Neural cell (in vitro differentiated cells): Measurements from ENCODE around the gene FUCA2.

ENCODE experiments used
- EP300 ChIP-seq: fragments of 450-650 bp; conservative IDR thresholded peaks from 2 replicates; pipeline ENCODE4 v1.6.1; 2014; ENCODE audit warnings: antibody characterized with exemption, mild to moderate bottlenecking, moderate library complexity; ENCODE audit not compliant: poor library complexity, severe bottlenecking
- EZH2 ChIP-seq: fragments of 200-600, 300-800 bp; shearing (Covaris generic), sonication (generic); IDR thresholded peaks from 2 replicates; pipeline ENCODE4 v1.6.1; 2014; ENCODE audit warnings: antibody characterized with exemption, low read length, borderline replicate concordance, mild to moderate bottlenecking; ENCODE audit not compliant: insufficient read depth, poor library complexity, severe bottlenecking
- MXI1 ChIP-seq: fragments of 450-650 bp; conservative IDR thresholded peaks from 2 replicates; pipeline ENCODE4 v1.6.1; 2014; ENCODE audit warnings: antibody characterized with exemption, mild to moderate bottlenecking; ENCODE audit not compliant: poor library complexity, severe bottlenecking
- RAD21 ChIP-seq: fragments of 450-650 bp; conservative IDR thresholded peaks from 2 replicates; pipeline ENCODE4 v1.6.1; 2014; ENCODE audit warnings: antibody characterized with exemption, mild to moderate bottlenecking, moderate library complexity
- SMC3 ChIP-seq: fragments of 450-650 bp; conservative IDR thresholded peaks from 2 replicates; pipeline ENCODE4 v1.6.1; 2014; ENCODE audit warnings: antibody characterized with exemption, mild to moderate bottlenecking, moderate library complexity; ENCODE audit not compliant: poor library complexity
- TAF1 ChIP-seq: IDR thresholded peaks from 2 replicates; pipeline ENCODE4 v1.6.1; 2012; ENCODE audit warnings: low read depth
- TF ChIP-seq, protein P1 (sequence below): fragments of 450-650 bp; IDR thresholded peaks from 2 replicates; pipeline ENCODE4 v1.5.1; 2014; ENCODE audit warnings: antibody characterized with exemption, mild to moderate bottlenecking, moderate library complexity; ENCODE audit not compliant: poor library complexity, severe bottlenecking
- TF ChIP-seq, protein P2 (sequence below): IDR thresholded peaks from 2 replicates; pipeline ENCODE4 v1.6.1; 2012; ENCODE audit warnings: borderline replicate concordance

- TF ChIP-seq, protein P1, sequence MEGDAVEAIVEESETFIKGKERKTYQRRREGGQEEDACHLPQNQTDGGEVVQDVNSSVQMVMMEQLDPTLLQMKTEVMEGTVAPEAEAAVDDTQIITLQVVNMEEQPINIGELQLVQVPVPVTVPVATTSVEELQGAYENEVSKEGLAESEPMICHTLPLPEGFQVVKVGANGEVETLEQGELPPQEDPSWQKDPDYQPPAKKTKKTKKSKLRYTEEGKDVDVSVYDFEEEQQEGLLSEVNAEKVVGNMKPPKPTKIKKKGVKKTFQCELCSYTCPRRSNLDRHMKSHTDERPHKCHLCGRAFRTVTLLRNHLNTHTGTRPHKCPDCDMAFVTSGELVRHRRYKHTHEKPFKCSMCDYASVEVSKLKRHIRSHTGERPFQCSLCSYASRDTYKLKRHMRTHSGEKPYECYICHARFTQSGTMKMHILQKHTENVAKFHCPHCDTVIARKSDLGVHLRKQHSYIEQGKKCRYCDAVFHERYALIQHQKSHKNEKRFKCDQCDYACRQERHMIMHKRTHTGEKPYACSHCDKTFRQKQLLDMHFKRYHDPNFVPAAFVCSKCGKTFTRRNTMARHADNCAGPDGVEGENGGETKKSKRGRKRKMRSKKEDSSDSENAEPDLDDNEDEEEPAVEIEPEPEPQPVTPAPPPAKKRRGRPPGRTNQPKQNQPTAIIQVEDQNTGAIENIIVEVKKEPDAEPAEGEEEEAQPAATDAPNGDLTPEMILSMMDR, result no peak
- TF ChIP-seq RAD21 (no peak), SMC3 (no peak), EP300 (no peak), TAF1 (no peak), EZH2 (no peak), MXI1 (no peak)
- TF ChIP-seq, protein P2, sequence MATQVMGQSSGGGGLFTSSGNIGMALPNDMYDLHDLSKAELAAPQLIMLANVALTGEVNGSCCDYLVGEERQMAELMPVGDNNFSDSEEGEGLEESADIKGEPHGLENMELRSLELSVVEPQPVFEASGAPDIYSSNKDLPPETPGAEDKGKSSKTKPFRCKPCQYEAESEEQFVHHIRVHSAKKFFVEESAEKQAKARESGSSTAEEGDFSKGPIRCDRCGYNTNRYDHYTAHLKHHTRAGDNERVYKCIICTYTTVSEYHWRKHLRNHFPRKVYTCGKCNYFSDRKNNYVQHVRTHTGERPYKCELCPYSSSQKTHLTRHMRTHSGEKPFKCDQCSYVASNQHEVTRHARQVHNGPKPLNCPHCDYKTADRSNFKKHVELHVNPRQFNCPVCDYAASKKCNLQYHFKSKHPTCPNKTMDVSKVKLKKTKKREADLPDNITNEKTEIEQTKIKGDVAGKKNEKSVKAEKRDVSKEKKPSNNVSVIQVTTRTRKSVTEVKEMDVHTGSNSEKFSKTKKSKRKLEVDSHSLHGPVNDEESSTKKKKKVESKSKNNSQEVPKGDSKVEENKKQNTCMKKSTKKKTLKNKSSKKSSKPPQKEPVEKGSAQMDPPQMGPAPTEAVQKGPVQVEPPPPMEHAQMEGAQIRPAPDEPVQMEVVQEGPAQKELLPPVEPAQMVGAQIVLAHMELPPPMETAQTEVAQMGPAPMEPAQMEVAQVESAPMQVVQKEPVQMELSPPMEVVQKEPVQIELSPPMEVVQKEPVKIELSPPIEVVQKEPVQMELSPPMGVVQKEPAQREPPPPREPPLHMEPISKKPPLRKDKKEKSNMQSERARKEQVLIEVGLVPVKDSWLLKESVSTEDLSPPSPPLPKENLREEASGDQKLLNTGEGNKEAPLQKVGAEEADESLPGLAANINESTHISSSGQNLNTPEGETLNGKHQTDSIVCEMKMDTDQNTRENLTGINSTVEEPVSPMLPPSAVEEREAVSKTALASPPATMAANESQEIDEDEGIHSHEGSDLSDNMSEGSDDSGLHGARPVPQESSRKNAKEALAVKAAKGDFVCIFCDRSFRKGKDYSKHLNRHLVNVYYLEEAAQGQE, result no peak
Observed at GRCh38 chr6:143506620-143507019, 4.9 kb downstream of the FUCA2 start.
